ENCODE results near the gene PDE1C.

GRCh38 chr7:31991846-31992245 lies 78.4 kb downstream of the PDE1C start:
- no peak for TF ChIP-seq CTCF (IDR thresholded peaks at IDR 0.05)
- no peak for TF ChIP-seq SMC3 (IDR thresholded peaks at IDR 0.05; ENCODE audit: low read depth, low read length)
- TF ChIP-seq USF2 (IDR thresholded peaks at IDR 0.05; ENCODE audit: borderline replicate concordance, low read depth, low read length) = no peak

All from SK-N-SH (cell line).